GM12878 (cell line): ENCODE data around the gene C16orf87. TPM values are rescaled to one million over a fixed set of nuclear protein-coding genes. Genes with fewer than 3 reads are reported as not detected.

ENCODE experiments used
- ATAC-seq: fragments of 200-7000 bp; cut with Tn5 transposase; 3 replicates; pipeline ENCODE4 v1.9.1; 2020; ENCODE audit warnings: mild to moderate bottlenecking, moderate library complexity
- BruUV-seq: library from RNA; stranded (reverse); fragments of 400-500 nt; replicated peaks from 2 replicates; lab custom pipeline; 2021; lab: Mats Ljungman, UMichigan
- CTCF ChIA-PET: fragments of 300-600 bp; sonication (Branson Sonifier 250); formaldehyde crosslinking; extraction: SDS; loops from one replicate; lab custom pipeline; 2021; ENCODE audit warnings: inconsistent platforms; lab: Yijun Ruan, JAX
- POLR2A ChIA-PET: fragments of 350-600 bp; formaldehyde crosslinking; extraction: SDS; loops from one replicate; lab custom pipeline; 2021; ENCODE audit warnings: inconsistent platforms; lab: Charles Lee
- RAD21 ChIA-PET: fragments of 300-600 bp; sonication (Branson Sonifier 250); formaldehyde crosslinking; loops from one replicate; lab custom pipeline; 2023; ENCODE audit warnings: antibody characterized with exemption; ENCODE audit not compliant: unreplicated experiment; lab: Charles Lee
- SMC1A ChIA-PET: fragments of 300-600 bp; sonication (Branson Sonifier 250); formaldehyde crosslinking; loops from one replicate; lab custom pipeline; 2023; ENCODE audit not compliant: unreplicated experiment, uncharacterized antibody; lab: Charles Lee
- DNase-seq: peaks from one replicate; pipeline ENCODE4 v3.0.0-alpha.2; 2011; ENCODE audit warnings: low read depth, low spot score
- FAIRE-seq: peaks from 3 replicates; lab custom pipeline; 2011; peaks lifted over from hg19 to GRCh38; lab: Jason Lieb, UNC
- H2AFZ ChIP-seq: 2 replicates; pipeline ENCODE4 v1.6.0; 2011; ENCODE audit warnings: low read depth, low read length, control low read depth; ENCODE audit not compliant: control insufficient read depth
- H3K27ac ChIP-seq: 2 replicates; pipeline ENCODE4 v1.5.1; 2011; ENCODE audit warnings: control low read depth; ENCODE audit not compliant: control insufficient read depth, insufficient read depth
- H3K27me3 ChIP-seq, 2 experiments: replicated peaks in 1 of 2; 2 replicates each; pipeline versions ENCODE4 v1.6.0 to v1.6.1; 2011; ENCODE audit warnings: low read length in 1 of 2; ENCODE audit not compliant: control insufficient read depth in 2 of 2, insufficient read depth in 2 of 2
- H3K36me3 ChIP-seq, 2 experiments: 2 replicates each; pipeline ENCODE4 v1.5.1; 2011; ENCODE audit warnings: low read length in 1 of 2; ENCODE audit not compliant: control insufficient read depth in 2 of 2, insufficient read depth in 2 of 2
- H3K4me1 ChIP-seq: 2 replicates; pipeline ENCODE4 v1.6.1; 2011; ENCODE audit warnings: mild to moderate bottlenecking, low read length, moderate library complexity, mixed read lengths; ENCODE audit not compliant: control insufficient read depth, insufficient read depth
- H3K4me2 ChIP-seq: 2 replicates; pipeline ENCODE4 v1.6.0; 2011; ENCODE audit warnings: control low read depth; ENCODE audit not compliant: control insufficient read depth, insufficient read depth
- H3K4me3 ChIP-seq: fragments of 200-600 bp; sonication (generic); 2 replicates; pipeline ENCODE4 v1.5.1; 2016
- H3K79me2 ChIP-seq: 2 replicates; pipeline ENCODE4 v1.6.0; 2011; ENCODE audit warnings: low read length; ENCODE audit not compliant: control insufficient read depth, insufficient read depth
- H3K9ac ChIP-seq: 2 replicates; pipeline ENCODE4 v1.8.0; 2011; ENCODE audit warnings: low read length, control low read depth, mixed read lengths; ENCODE audit not compliant: control insufficient read depth, insufficient read depth
- H3K9me3 ChIP-seq: replicated peaks from 3 replicates; pipeline ENCODE4 v1.5.1; 2011; ENCODE audit warnings: mild to moderate bottlenecking, low read length; ENCODE audit not compliant: control insufficient read depth, insufficient read depth
- H4K20me1 ChIP-seq: 2 replicates; pipeline ENCODE4 v1.6.0; 2011; ENCODE audit not compliant: control insufficient read depth, insufficient read depth
- ATF7 ChIP-seq: fragments of 450-650 bp; IDR thresholded peaks from 2 replicates; pipeline ENCODE4 v1.6.1; 2016; ENCODE audit warnings: low read depth, mild to moderate bottlenecking
- BMI1 ChIP-seq: fragments of 450-650 bp; IDR thresholded peaks from 2 replicates; pipeline ENCODE4 v1.6.1; 2016; ENCODE audit warnings: mild to moderate bottlenecking, moderate library complexity, borderline replicate concordance
- ESRRA ChIP-seq: IDR thresholded peaks from 2 replicates; pipeline ENCODE4 v1.6.1; 2012; ENCODE audit warnings: mild to moderate bottlenecking, low read length, improper control_type of control experiment
- FOXK2 ChIP-seq: fragments of 450-650 bp; IDR thresholded peaks from 2 replicates; pipeline ENCODE4 v1.6.1; 2017; ENCODE audit warnings: mild to moderate bottlenecking, moderate library complexity
- HDAC6 ChIP-seq: fragments of 200-600 bp; sonication (generic); IDR thresholded peaks from one replicate; pipeline ENCODE4 v1.8.0; 2017; ENCODE audit warnings: antibody characterized with exemption; ENCODE audit not compliant: unreplicated experiment
- MTA3 ChIP-seq: IDR thresholded peaks from 2 replicates; pipeline ENCODE4 v1.6.1; 2012; ENCODE audit warnings: low read length, inconsistent platforms, borderline replicate concordance
- NBN ChIP-seq: fragments of 450-650 bp; IDR thresholded peaks from 2 replicates; pipeline ENCODE4 v1.6.1; 2016
- NFYB ChIP-seq: IDR thresholded peaks from 2 replicates; pipeline ENCODE4 v1.6.1; 2011; ENCODE audit warnings: low read depth, mild to moderate bottlenecking, low read length, improper control_type of control experiment, moderate library complexity; ENCODE audit not compliant: insufficient read depth
- PAX8 ChIP-seq: fragments of 450-650 bp; IDR thresholded peaks from 2 replicates; pipeline ENCODE4 v1.6.1; 2017; ENCODE audit warnings: mild to moderate bottlenecking, moderate library complexity
- RB1 ChIP-seq: fragments of 450-650 bp; formaldehyde crosslinking; IDR thresholded peaks from 2 replicates; pipeline ENCODE4 v1.6.1; 2017; ENCODE audit warnings: mild to moderate bottlenecking, borderline replicate concordance
- SMAD1 ChIP-seq: fragments of 450-650 bp; IDR thresholded peaks from 2 replicates; pipeline ENCODE4 v1.6.1; 2018; ENCODE audit warnings: mild to moderate bottlenecking, low read depth; ENCODE audit not compliant: partially characterized antibody
- YY1 ChIP-seq: IDR thresholded peaks from 2 replicates; pipeline ENCODE4 v1.6.1; 2011; ENCODE audit warnings: low read depth, mild to moderate bottlenecking, low read length
- ZBED1 ChIP-seq: IDR thresholded peaks from 2 replicates; pipeline ENCODE4 v1.6.1; 2016; ENCODE audit warnings: borderline replicate concordance
- ZNF217 ChIP-seq: fragments of 450-650 bp; IDR thresholded peaks from 2 replicates; pipeline ENCODE4 v1.6.1; 2017; ENCODE audit warnings: antibody characterized with exemption, mild to moderate bottlenecking
- WGBS: methylation state at CpG from one replicate; pipeline ENCODE4 v1.1.6; 2016; ENCODE audit warnings: low lambda C conversion rate; ENCODE audit not compliant: insufficient replicate concordance, insufficient coverage; ENCODE audit errors: missing lambda C conversion rate; 5-methylcytosine and 5-hydroxymethylcytosine counted together
- in situ Hi-C: fragments of 300-500 bp; cut with MboI; formaldehyde crosslinking; loops from 9 replicates; pipeline ENCODE4 v1.14.3; 2018; ENCODE audit warnings: mixed read lengths
- intact Hi-C: fragments of 100-400 bp; cut with micrococcal nuclease; formaldehyde crosslinking; loops from one replicate; pipeline ENCODE4 v1.14.2; 2022; ENCODE audit not compliant: unreplicated experiment
- polyA plus RNA-seq, 11 experiments: library from polyadenylated mRNA; depleted of rRNA in 4 of 11; unstranded in 6 of 11; stranded (reverse) in 5 of 11; fragments of >200 nt; fragmentation: Nextera tagmentation in 4 of 11; fragmentation: Illumina TruSeq in 1 of 11; extraction: Ambion mirVana in 4 of 11; extraction: Trizol in 1 of 11; gene quantifications; 1 replicate in 1 of 11; 2 replicates in 10 of 11; pipeline versions ENCODE4 v1.2.1 to v1.2.3, GENCODE V29; 2011 to 2016; ENCODE audit warnings: inconsistent platforms in 2 of 11, missing spikeins in 2 of 11, low read depth in 1 of 11
- total RNA-seq, 4 experiments: library from RNA; depleted of rRNA in 3 of 4; stranded (reverse); fragments of >200 nt in 3 of 4; fragmentation: Illumina TruSeq in 1 of 4; extraction: Trizol in 1 of 4; gene quantifications; 2 replicates each; pipeline versions ENCODE4 v1.2.1 to v1.2.3, GENCODE V29; 2013 to 2021
- TF ChIP-seq, protein P1 (sequence below): fragments of 450-650 bp; formaldehyde crosslinking; IDR thresholded peaks from 2 replicates; pipeline ENCODE4 v1.5.0; 2022; ENCODE audit warnings: mild to moderate bottlenecking, missing genetic modification characterization
- TF ChIP-seq, protein P2 (sequence below): fragments of 450-650 bp; IDR thresholded peaks from 2 replicates; pipeline ENCODE4 v1.6.1; 2016; ENCODE audit warnings: mild to moderate bottlenecking, moderate library complexity, borderline replicate concordance
- TF ChIP-seq, protein P3 (sequence below): IDR thresholded peaks from 2 replicates; pipeline ENCODE4 v1.6.1; 2012; ENCODE audit warnings: low read depth, low read length, improper control_type of control experiment

C16orf87 gene
- total and polyA plus RNA-seq, 10 of the 15 experiments (the other 5 are each of a cell fraction or from before 2014, with no cell fraction given), result 18.4 to 72.6 (median 31.0) TPM

DNA sequence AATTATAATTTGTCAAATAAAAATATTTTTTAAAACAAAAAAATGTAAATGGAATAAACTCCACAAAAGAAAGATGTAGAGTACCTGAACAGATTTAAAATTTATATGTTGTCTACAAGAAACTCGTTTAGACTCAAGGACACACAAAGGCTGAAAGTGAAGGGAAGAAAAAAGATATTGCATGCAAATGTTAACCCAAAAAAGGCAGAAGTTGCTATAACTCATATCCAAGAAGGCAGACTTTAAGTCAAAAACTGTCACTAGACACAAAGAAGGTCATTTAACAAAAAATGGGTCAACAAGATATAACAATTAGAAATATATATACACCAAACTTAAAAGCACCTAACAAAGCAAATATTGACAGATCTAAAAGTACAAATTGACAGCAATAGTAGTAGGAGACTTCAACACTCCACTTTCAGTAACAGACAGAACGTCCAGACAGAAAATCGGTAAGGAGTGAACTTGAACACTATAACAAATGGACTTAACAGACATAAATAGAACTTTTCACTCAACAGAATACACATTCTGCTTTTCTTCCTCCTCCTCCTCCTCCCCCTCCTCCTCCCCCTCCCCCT lies 42.0 kb downstream of the C16orf87 start:
- intact Hi-C loops (no loop called here), in situ Hi-C loops (no loop called here)
- no peaks in the 10 kb centered on the region; a peak in 1 of 4 replicates for H3K36me3 ChIP-seq
- WGBS, result 34% methylated on average over 3 of the region's 3 CpGs
- no peak overlapping the region for H2AFZ ChIP-seq
- no peak overlapping the region for H3K4me3 ChIP-seq
- H3K27me3 ChIP-seq, result no peaks in the 10 kb centered on the region
- peak; percentile 2; the same call in 2 of the 3 replicates for ATAC-seq
- H3K9ac ChIP-seq, result peak overlapping the region; percentile 56; the same call in 1 of the 2 replicates
- peaks cover 5% of the 10 kb centered on the region; the same call in 1 of the 2 replicates for H3K79me2 ChIP-seq
- peaks cover 50% of the 10 kb centered on the region for H3K4me1 ChIP-seq
- FAIRE-seq, result no peak
- ChIA-PET POLR2A (interaction anchor here (1.8 to 2.5 kb wide), 2 partner anchors 40 to 42 kb away, joined by 9 to 20 read pairs; partner anchors contain the start of gene C16orf87), SMC1A (interaction anchor here (1.0 to 6.8 kb wide), 12 partner anchors 10 to 183 kb away, joined by 3 to 40 read pairs (median 7); partner anchors contain the start of gene C16orf87), RAD21 (interaction anchor here (0.9 to 4.8 kb wide), 10 partner anchors 12 to 98 kb away, joined by 3 to 30 read pairs (median 6); no protein-coding TSS in a partner anchor), CTCF (interaction anchor here (1.0 to 8.9 kb wide), 7 partner anchors 12 to 115 kb away, joined by 3 to 79 read pairs (median 7); no protein-coding TSS in a partner anchor)
- no peak for DNase-seq
- H3K4me2 ChIP-seq, result peak overlapping the region; percentile 80
- H3K27ac ChIP-seq, result peak overlapping the region; percentile 91
- H4K20me1 ChIP-seq, result no peaks in the 10 kb centered on the region
- peaks cover 11% of the 10 kb centered on the region; the same call in 2 of the 3 replicates for H3K9me3 ChIP-seq
- BruUV-seq, result TSS peak; percentile 74
- TF ChIP-seq MTA3, result 0 out of 2 replicates have a peak, but pooled peaks have one; percentile 57
- TF ChIP-seq, protein P1, sequence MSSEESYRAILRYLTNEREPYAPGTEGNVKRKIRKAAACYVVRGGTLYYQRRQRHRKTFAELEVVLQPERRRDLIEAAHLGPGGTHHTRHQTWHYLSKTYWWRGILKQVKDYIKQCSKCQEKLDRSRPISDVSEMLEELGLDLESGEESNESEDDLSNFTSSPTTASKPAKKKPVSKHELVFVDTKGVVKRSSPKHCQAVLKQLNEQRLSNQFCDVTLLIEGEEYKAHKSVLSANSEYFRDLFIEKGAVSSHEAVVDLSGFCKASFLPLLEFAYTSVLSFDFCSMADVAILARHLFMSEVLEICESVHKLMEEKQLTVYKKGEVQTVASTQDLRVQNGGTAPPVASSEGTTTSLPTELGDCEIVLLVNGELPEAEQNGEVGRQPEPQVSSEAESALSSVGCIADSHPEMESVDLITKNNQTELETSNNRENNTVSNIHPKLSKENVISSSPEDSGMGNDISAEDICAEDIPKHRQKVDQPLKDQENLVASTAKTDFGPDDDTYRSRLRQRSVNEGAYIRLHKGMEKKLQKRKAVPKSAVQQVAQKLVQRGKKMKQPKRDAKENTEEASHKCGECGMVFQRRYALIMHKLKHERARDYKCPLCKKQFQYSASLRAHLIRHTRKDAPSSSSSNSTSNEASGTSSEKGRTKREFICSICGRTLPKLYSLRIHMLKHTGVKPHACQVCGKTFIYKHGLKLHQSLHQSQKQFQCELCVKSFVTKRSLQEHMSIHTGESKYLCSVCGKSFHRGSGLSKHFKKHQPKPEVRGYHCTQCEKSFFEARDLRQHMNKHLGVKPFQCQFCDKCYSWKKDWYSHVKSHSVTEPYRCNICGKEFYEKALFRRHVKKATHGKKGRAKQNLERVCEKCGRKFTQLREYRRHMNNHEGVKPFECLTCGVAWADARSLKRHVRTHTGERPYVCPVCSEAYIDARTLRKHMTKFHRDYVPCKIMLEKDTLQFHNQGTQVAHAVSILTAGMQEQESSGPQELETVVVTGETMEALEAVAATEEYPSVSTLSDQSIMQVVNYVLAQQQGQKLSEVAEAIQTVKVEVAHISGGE (CRISPR knock-in tag), result no peak
- TF ChIP-seq ZNF217, result no peak
- no peak for TF ChIP-seq YY1
- no peak for TF ChIP-seq FOXK2
- no peak for TF ChIP-seq NBN
- no peak for TF ChIP-seq RB1
- TF ChIP-seq SMAD1, result peak; percentile 15
- TF ChIP-seq, protein P2, sequence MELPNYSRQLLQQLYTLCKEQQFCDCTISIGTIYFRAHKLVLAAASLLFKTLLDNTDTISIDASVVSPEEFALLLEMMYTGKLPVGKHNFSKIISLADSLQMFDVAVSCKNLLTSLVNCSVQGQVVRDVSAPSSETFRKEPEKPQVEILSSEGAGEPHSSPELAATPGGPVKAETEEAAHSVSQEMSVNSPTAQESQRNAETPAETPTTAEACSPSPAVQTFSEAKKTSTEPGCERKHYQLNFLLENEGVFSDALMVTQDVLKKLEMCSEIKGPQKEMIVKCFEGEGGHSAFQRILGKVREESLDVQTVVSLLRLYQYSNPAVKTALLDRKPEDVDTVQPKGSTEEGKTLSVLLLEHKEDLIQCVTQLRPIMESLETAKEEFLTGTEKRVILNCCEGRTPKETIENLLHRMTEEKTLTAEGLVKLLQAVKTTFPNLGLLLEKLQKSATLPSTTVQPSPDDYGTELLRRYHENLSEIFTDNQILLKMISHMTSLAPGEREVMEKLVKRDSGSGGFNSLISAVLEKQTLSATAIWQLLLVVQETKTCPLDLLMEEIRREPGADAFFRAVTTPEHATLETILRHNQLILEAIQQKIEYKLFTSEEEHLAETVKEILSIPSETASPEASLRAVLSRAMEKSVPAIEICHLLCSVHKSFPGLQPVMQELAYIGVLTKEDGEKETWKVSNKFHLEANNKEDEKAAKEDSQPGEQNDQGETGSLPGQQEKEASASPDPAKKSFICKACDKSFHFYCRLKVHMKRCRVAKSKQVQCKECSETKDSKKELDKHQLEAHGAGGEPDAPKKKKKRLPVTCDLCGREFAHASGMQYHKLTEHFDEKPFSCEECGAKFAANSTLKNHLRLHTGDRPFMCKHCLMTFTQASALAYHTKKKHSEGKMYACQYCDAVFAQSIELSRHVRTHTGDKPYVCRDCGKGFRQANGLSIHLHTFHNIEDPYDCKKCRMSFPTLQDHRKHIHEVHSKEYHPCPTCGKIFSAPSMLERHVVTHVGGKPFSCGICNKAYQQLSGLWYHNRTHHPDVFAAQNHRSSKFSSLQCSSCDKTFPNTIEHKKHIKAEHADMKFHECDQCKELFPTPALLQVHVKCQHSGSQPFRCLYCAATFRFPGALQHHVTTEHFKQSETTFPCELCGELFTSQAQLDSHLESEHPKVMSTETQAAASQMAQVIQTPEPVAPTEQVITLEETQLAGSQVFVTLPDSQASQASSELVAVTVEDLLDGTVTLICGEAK, result no peak
- TF ChIP-seq, protein P3, sequence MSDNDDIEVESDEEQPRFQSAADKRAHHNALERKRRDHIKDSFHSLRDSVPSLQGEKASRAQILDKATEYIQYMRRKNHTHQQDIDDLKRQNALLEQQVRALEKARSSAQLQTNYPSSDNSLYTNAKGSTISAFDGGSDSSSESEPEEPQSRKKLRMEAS, result no peak
- no peak for TF ChIP-seq NFYB
- TF ChIP-seq PAX8, result no peak
- TF ChIP-seq HDAC6, result no peak
- TF ChIP-seq ATF7, result no peak
- no peak for TF ChIP-seq ZBED1
- no peak for TF ChIP-seq ESRRA
- TF ChIP-seq BMI1, result no peak
